Measurements from ENCODE around the gene TRIM73.
"Not testable (repeated sequence)": the region's sequence is repeated elsewhere in the genome, so short reads cannot be mapped to it uniquely, and the experiment has no call there.

- TF ChIP-seq CTCF (IDR thresholded peaks at IDR 0.05; ENCODE audit: insufficient read depth, low read length, poor library complexity, severe bottlenecking); EZH2phosphoT487 (conservative IDR thresholded peaks at IDR 0.05; ENCODE audit: low read length): not testable (repeated sequence)
Measured at GRCh38 chr7:75452494-75452955, 57.1 kb downstream of the TRIM73 start.

All from SU-DHL-6 (cell line).